Neural cell (in vitro differentiated cells): ENCODE results near the gene COLQ. TPM values are rescaled to one million over a fixed set of nuclear protein-coding genes. Genes with fewer than 3 reads are reported as not detected.

Experiments used
- H2AFZ ChIP-seq: fragments of 200-600, 300-800 bp; sonication (generic), shearing (Covaris generic); 2 replicates; pipeline ENCODE4 v1.6.0; 2014; ENCODE audit warnings: low read depth, mild to moderate bottlenecking, antibody characterized with exemption, low read length, moderate library complexity
- H3F3A ChIP-seq: fragments of 200-600 bp; shearing (Covaris generic); 2 replicates; pipeline ENCODE4 v1.6.1; 2016; ENCODE audit warnings: mild to moderate bottlenecking, moderate library complexity, mixed read lengths, antibody characterized with exemption, low read length; ENCODE audit not compliant: insufficient read depth, poor library complexity, severe bottlenecking
- H3K27ac ChIP-seq: fragments of 200-600, 300-800 bp; sonication (generic), shearing (Covaris generic); 2 replicates; pipeline ENCODE4 v1.5.1; 2014; ENCODE audit warnings: mild to moderate bottlenecking, low read length, moderate library complexity
- H3K27me3 ChIP-seq: fragments of 300-800, 200-600 bp; sonication (generic), shearing (Covaris generic); 2 replicates; pipeline ENCODE4 v1.6.0; 2014; ENCODE audit warnings: mild to moderate bottlenecking, low read depth, low read length, moderate library complexity; ENCODE audit not compliant: insufficient read depth
- H3K36me3 ChIP-seq: fragments of 300-800, 200-600 bp; sonication (generic), shearing (Covaris generic); 2 replicates; pipeline ENCODE4 v1.5.1; 2014; ENCODE audit warnings: mild to moderate bottlenecking, antibody characterized with exemption, low read length, moderate library complexity; ENCODE audit not compliant: insufficient read depth
- H3K4me2 ChIP-seq: fragments of 300-800, 200-600 bp; sonication (generic), shearing (Covaris generic); 2 replicates; pipeline ENCODE4 v1.6.0; 2014; ENCODE audit warnings: mild to moderate bottlenecking, low read length
- H3K4me3 ChIP-seq: fragments of 300-800, 200-600 bp; sonication (generic), shearing (Covaris generic); 2 replicates; pipeline ENCODE4 v1.5.1; 2014; ENCODE audit warnings: mild to moderate bottlenecking, low read length, moderate library complexity
- H3K79me2 ChIP-seq: fragments of 200-600 bp; shearing (Covaris generic); replicated peaks from 2 replicates; pipeline ENCODE4 v1.6.0; 2014; ENCODE audit warnings: mild to moderate bottlenecking, low read length, moderate library complexity; ENCODE audit not compliant: insufficient read depth
- H3K9ac ChIP-seq: fragments of 300-800, 200-600 bp; sonication (generic), shearing (Covaris generic); 2 replicates; pipeline ENCODE4 v1.6.1; 2016; ENCODE audit warnings: mild to moderate bottlenecking, low read length, mixed read lengths
- H3K9me2 ChIP-seq: fragments of 200-600 bp; shearing (Covaris generic); 2 replicates; pipeline ENCODE4 v1.6.1; 2016; ENCODE audit warnings: mild to moderate bottlenecking, low read length, mixed read lengths; ENCODE audit not compliant: insufficient read depth
- H3K9me3 ChIP-seq: fragments of 200-600, 300-800 bp; sonication (generic), shearing (Covaris generic); 2 replicates; pipeline ENCODE4 v1.6.1; 2016; ENCODE audit warnings: mild to moderate bottlenecking, mixed run types, low read length, moderate library complexity, mixed read lengths
- H4K20me1 ChIP-seq: fragments of 200-600 bp; shearing (Covaris generic); 2 replicates; pipeline ENCODE4 v1.6.1; 2016; ENCODE audit warnings: mild to moderate bottlenecking, mixed run types; ENCODE audit not compliant: insufficient read depth
- EP300 ChIP-seq: fragments of 450-650 bp; conservative IDR thresholded peaks from 2 replicates; pipeline ENCODE4 v1.6.1; 2014; ENCODE audit warnings: antibody characterized with exemption, mild to moderate bottlenecking, moderate library complexity; ENCODE audit not compliant: poor library complexity, severe bottlenecking
- EZH2 ChIP-seq: fragments of 200-600, 300-800 bp; shearing (Covaris generic), sonication (generic); IDR thresholded peaks from 2 replicates; pipeline ENCODE4 v1.6.1; 2014; ENCODE audit warnings: antibody characterized with exemption, low read length, borderline replicate concordance, mild to moderate bottlenecking; ENCODE audit not compliant: insufficient read depth, poor library complexity, severe bottlenecking
- MXI1 ChIP-seq: fragments of 450-650 bp; conservative IDR thresholded peaks from 2 replicates; pipeline ENCODE4 v1.6.1; 2014; ENCODE audit warnings: antibody characterized with exemption, mild to moderate bottlenecking; ENCODE audit not compliant: poor library complexity, severe bottlenecking
- POLR2AphosphoS5 ChIP-seq: IDR thresholded peaks from 2 replicates; pipeline ENCODE4 v1.6.1; 2012
- RAD21 ChIP-seq: fragments of 450-650 bp; conservative IDR thresholded peaks from 2 replicates; pipeline ENCODE4 v1.6.1; 2014; ENCODE audit warnings: antibody characterized with exemption, mild to moderate bottlenecking, moderate library complexity
- SMC3 ChIP-seq: fragments of 450-650 bp; conservative IDR thresholded peaks from 2 replicates; pipeline ENCODE4 v1.6.1; 2014; ENCODE audit warnings: antibody characterized with exemption, mild to moderate bottlenecking, moderate library complexity; ENCODE audit not compliant: poor library complexity
- TAF1 ChIP-seq: IDR thresholded peaks from 2 replicates; pipeline ENCODE4 v1.6.1; 2012; ENCODE audit warnings: low read depth
- polyA plus RNA-seq: library from polyadenylated mRNA; depleted of rRNA; stranded (reverse); fragments of >200 nt; gene quantifications from 2 replicates; pipeline ENCODE4 v1.2.3, GENCODE V29; 2014
- TF ChIP-seq, protein P1 (sequence below): IDR thresholded peaks from 2 replicates; pipeline ENCODE4 v1.6.1; 2012; ENCODE audit warnings: borderline replicate concordance
- TF ChIP-seq, protein P2 (sequence below): fragments of 450-650 bp; IDR thresholded peaks from 2 replicates; pipeline ENCODE4 v1.5.1; 2014; ENCODE audit warnings: antibody characterized with exemption, mild to moderate bottlenecking, moderate library complexity; ENCODE audit not compliant: poor library complexity, severe bottlenecking

Gene COLQ
- polyA plus RNA-seq, 1 donor from 2014 or later, result 9.5 TPM

DNA sequence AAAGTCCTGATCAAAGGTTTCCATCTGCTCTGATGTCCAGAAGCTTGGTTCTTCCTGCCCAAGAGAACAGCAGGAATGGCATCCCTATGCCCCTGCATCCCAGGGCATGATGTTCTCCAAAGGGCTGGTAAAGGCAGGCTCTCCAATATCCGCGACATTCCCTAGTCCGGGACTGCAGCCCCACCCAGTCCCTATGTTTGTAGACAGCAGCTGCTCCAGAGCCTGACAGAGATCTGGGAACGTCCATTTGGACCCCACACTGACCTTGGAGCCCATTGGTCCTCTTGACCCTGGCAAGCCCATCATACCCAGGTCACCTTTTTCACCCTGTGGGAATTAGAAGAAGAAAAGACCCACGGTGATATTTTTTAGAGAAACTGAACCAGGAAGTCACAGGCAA lies 46.3 kb downstream of the COLQ start:
- Histone ChIP-seq H3K4me2 (no peak overlapping the region), H3K36me3 (no peaks in the 10 kb centered on the region), H4K20me1 (no peaks in the 10 kb centered on the region), H2AFZ (no peak overlapping the region), H3K4me3 (no peak overlapping the region), H3K9me2 (no peaks in the 10 kb centered on the region), H3K27me3 (no peaks in the 10 kb centered on the region), H3F3A (no peaks in the 10 kb centered on the region), H3K27ac (no peak overlapping the region), H3K9ac (no peak overlapping the region), H3K79me2 (no peaks in the 10 kb centered on the region), H3K9me3 (no peaks in the 10 kb centered on the region)
- no peak for TF ChIP-seq EP300

DNA sequence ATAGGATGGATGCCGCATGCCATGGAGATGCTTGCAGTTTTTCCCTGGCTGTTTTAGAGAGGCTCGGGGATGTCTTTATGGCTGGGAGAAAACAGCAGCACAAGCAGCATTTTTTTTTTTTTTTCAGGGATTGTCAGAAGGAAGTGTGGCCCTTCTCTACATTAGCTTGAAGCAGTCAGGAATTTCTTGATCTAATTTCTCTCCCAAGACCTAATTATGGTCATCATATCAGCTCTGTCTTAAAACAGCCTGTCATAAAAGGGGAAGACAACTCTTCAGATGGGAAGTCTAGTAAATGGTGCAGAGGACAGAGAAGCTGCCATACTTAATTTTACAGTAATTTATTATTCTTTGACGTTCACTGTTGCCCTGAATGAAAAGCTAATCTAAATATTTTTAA lies 49.6 kb downstream of the COLQ start:
- H3F3A ChIP-seq, result no peaks in the 10 kb centered on the region
- no peaks in the 10 kb centered on the region for H3K79me2 ChIP-seq
- no peak for TF ChIP-seq TAF1
- TF ChIP-seq, protein P1, sequence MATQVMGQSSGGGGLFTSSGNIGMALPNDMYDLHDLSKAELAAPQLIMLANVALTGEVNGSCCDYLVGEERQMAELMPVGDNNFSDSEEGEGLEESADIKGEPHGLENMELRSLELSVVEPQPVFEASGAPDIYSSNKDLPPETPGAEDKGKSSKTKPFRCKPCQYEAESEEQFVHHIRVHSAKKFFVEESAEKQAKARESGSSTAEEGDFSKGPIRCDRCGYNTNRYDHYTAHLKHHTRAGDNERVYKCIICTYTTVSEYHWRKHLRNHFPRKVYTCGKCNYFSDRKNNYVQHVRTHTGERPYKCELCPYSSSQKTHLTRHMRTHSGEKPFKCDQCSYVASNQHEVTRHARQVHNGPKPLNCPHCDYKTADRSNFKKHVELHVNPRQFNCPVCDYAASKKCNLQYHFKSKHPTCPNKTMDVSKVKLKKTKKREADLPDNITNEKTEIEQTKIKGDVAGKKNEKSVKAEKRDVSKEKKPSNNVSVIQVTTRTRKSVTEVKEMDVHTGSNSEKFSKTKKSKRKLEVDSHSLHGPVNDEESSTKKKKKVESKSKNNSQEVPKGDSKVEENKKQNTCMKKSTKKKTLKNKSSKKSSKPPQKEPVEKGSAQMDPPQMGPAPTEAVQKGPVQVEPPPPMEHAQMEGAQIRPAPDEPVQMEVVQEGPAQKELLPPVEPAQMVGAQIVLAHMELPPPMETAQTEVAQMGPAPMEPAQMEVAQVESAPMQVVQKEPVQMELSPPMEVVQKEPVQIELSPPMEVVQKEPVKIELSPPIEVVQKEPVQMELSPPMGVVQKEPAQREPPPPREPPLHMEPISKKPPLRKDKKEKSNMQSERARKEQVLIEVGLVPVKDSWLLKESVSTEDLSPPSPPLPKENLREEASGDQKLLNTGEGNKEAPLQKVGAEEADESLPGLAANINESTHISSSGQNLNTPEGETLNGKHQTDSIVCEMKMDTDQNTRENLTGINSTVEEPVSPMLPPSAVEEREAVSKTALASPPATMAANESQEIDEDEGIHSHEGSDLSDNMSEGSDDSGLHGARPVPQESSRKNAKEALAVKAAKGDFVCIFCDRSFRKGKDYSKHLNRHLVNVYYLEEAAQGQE, result no peak
- TF ChIP-seq EP300, result no peak
- TF ChIP-seq, protein P2, sequence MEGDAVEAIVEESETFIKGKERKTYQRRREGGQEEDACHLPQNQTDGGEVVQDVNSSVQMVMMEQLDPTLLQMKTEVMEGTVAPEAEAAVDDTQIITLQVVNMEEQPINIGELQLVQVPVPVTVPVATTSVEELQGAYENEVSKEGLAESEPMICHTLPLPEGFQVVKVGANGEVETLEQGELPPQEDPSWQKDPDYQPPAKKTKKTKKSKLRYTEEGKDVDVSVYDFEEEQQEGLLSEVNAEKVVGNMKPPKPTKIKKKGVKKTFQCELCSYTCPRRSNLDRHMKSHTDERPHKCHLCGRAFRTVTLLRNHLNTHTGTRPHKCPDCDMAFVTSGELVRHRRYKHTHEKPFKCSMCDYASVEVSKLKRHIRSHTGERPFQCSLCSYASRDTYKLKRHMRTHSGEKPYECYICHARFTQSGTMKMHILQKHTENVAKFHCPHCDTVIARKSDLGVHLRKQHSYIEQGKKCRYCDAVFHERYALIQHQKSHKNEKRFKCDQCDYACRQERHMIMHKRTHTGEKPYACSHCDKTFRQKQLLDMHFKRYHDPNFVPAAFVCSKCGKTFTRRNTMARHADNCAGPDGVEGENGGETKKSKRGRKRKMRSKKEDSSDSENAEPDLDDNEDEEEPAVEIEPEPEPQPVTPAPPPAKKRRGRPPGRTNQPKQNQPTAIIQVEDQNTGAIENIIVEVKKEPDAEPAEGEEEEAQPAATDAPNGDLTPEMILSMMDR, result no peak
- no peak for TF ChIP-seq POLR2AphosphoS5
- no peak overlapping the region for H3K4me2 ChIP-seq
- no peaks in the 10 kb centered on the region for H3K9me2 ChIP-seq
- H4K20me1 ChIP-seq, result no peaks in the 10 kb centered on the region
- H3K27me3 ChIP-seq, result no peaks in the 10 kb centered on the region
- H3K36me3 ChIP-seq, result no peaks in the 10 kb centered on the region
- no peak overlapping the region for H3K9ac ChIP-seq
- H3K9me3 ChIP-seq, result no peaks in the 10 kb centered on the region
- H3K4me3 ChIP-seq, result no peak overlapping the region
- H2AFZ ChIP-seq, result no peak overlapping the region
- H3K27ac ChIP-seq, result no peak overlapping the region

GRCh38 chr3:15470849-15471248 lies 50.7 kb downstream of the COLQ start:
- Histone ChIP-seq H3K4me2 (no peak overlapping the region), H2AFZ (no peak overlapping the region), H3K36me3 (no peaks in the 10 kb centered on the region), H3K27me3 (no peaks in the 10 kb centered on the region), H3K79me2 (no peaks in the 10 kb centered on the region), H3K27ac (no peak overlapping the region), H3K9ac (no peak overlapping the region), H3K9me2 (no peaks in the 10 kb centered on the region), H3K4me3 (no peak overlapping the region), H3K9me3 (no peaks in the 10 kb centered on the region), H4K20me1 (no peaks in the 10 kb centered on the region), H3F3A (no peaks in the 10 kb centered on the region)
- no peak for TF ChIP-seq TAF1
- TF ChIP-seq, protein P1, result no peak
- TF ChIP-seq SMC3, result no peak
- no peak for TF ChIP-seq MXI1
- no peak for TF ChIP-seq EZH2
- no peak for TF ChIP-seq RAD21
- TF ChIP-seq, protein P2, result no peak
- no peak for TF ChIP-seq POLR2AphosphoS5
- TF ChIP-seq EP300, result no peak
